ENCODE data around the gene SLC1A7. TPM values are rescaled to one million over a fixed set of nuclear protein-coding genes. Genes with fewer than 3 reads are reported as not detected.

SLC1A7 gene
- total and polyA plus RNA-seq, 7 donors = 0.04 to 6.2 (median 0.36) TPM

- ATAC-seq (no peak), DNase-seq (no peak)
- no peaks in the 10 kb centered on the region for H3K36me3 ChIP-seq (ENCODE audit: insufficient read depth in 1 of 2, low read depth in 1 of 2)
- 66 to 77% (median 67%) methylated on average over 10 of the region's 10 CpGs for WGBS, 3 donors
- peaks cover 0 to 3% (median 0%) of the 10 kb centered on the region in 3 donors for H3K27me3 ChIP-seq (ENCODE audit: insufficient read depth in 3 of 3, low read length in 2 of 3)
- H3K9me3 ChIP-seq = no peaks in the 10 kb centered on the region
- no peak overlapping the region for H3K27ac ChIP-seq
- no peak for TF ChIP-seq CTCF (IDR thresholded peaks at IDR 0.05)
- H3K4me3 ChIP-seq = no peak overlapping the region
- intact Hi-C loops (cut with DNase I) = no loop called here
- H3K4me1 ChIP-seq = no peaks in the 10 kb centered on the region
These were observed 32.8 kb upstream of the SLC1A7 start for GRCh38 chr1:53174971-53175913.

- intact Hi-C loops (cut with DNase I) = no loop called here
- TF ChIP-seq CTCF (IDR thresholded peaks at IDR 0.05) = peak; percentile 6
- no peak for DNase-seq
- no peaks in the 10 kb centered on the region for H3K36me3 ChIP-seq (ENCODE audit: insufficient read depth in 1 of 2, low read depth in 1 of 2)
- no peak overlapping the region for H3K4me3 ChIP-seq
- 16 to 32% (median 30%) methylated on average over 6 of the region's 6 CpGs for WGBS, 3 donors
- no peaks in the 10 kb centered on the region for H3K4me1 ChIP-seq
- H3K9me3 ChIP-seq = no peaks in the 10 kb centered on the region
- H3K27ac ChIP-seq = no peak overlapping the region
- H3K27me3 ChIP-seq (ENCODE audit: insufficient read depth in 3 of 3, low read length in 2 of 3) = peaks cover 0 to 3% (median 0%) of the 10 kb centered on the region in 3 donors
- no peak for ATAC-seq
These were observed 30.1 kb upstream of the SLC1A7 start for GRCh38 chr1:53172426-53173128.

GRCh38 chr1:53166912-53167311, 24.5 kb upstream of the SLC1A7 start:
- no peak for TF ChIP-seq CTCF (IDR thresholded peaks at IDR 0.05)
- WGBS, 3 donors = 34 to 42% (median 37%) methylated on average over 8 of the region's 8 CpGs
- Histone ChIP-seq H3K27ac (no peak overlapping the region), H3K4me3 (no peak overlapping the region), H3K9me3 (no peaks in the 10 kb centered on the region), H3K4me1 (no peaks in the 10 kb centered on the region), H3K36me3 (ENCODE audit: insufficient read depth in 1 of 2, low read depth in 1 of 2) (no peaks in the 10 kb centered on the region), H3K27me3 (ENCODE audit: insufficient read depth in 3 of 3, low read length in 2 of 3) (peaks cover 0 to 8% (median 3%) of the 10 kb centered on the region in 3 donors)
- intact Hi-C loops (cut with DNase I) = no loop called here
- no peak for ATAC-seq
- DNase-seq = no peak

GRCh38 chr1:53166366-53166765, 23.9 kb upstream of the SLC1A7 start:
- no peaks in the 10 kb centered on the region for H3K36me3 ChIP-seq (ENCODE audit: insufficient read depth in 1 of 2, low read depth in 1 of 2)
- H3K9me3 ChIP-seq = no peaks in the 10 kb centered on the region
- H3K27me3 ChIP-seq (ENCODE audit: insufficient read depth in 3 of 3, low read length in 2 of 3) = peaks cover 0 to 8% (median 2%) of the 10 kb centered on the region in 3 donors
- no peak overlapping the region for H3K27ac ChIP-seq
- no peak for ATAC-seq
- TF ChIP-seq CTCF (IDR thresholded peaks at IDR 0.05) = no peak
- intact Hi-C loops (cut with DNase I) = no loop called here
- H3K4me3 ChIP-seq = no peak overlapping the region
- 67 to 77% (median 71%) methylated on average over 6 of the region's 6 CpGs for WGBS, 3 donors
- no peak for DNase-seq
- H3K4me1 ChIP-seq = no peaks in the 10 kb centered on the region

All from psoas muscle (tissue), 8 donors.